Measurements from ENCODE around the gene STAT5B. TPM values are rescaled to one million over a fixed set of nuclear protein-coding genes. Genes with fewer than 3 reads are reported as not detected.
A peak's percentile ranks its signal among the peaks of the same experiment; 100 is the strongest.

The STAT5B gene
- total and polyA plus RNA-seq, 2 of the 8 experiments (the other 6 are each of a cell fraction or from before 2014, with no cell fraction given), result 35.3 to 52.6 TPM

DNA sequence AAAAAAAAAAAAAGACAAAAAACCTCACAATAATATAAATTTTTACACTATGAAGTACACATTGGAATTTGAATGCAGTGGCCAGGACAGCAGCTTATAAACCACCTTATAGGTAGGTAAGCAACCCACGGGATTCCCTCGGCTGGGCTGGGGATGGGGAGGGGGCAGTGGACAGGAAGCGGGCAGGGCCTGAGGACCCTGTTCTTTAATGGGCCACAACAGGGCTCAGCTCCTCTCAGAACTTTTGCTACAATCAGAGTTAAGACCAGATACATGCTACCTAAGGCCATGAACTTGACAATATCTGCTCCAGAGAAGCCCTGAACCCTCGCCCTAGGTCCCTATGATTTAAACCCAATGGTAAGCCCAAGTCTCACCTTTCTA lies 37.2 kb upstream of the STAT5B start:
- ChIA-PET POLR2A (ENCODE audit: partially characterized antibody) (interaction anchor here (0.5 to 4.5 kb wide), 6 partner anchors 15 to 672 kb away, joined by 3 to 23 read pairs (median 4); partner anchors contain the start of gene STAT5B), CTCF (ENCODE audit: partially characterized antibody) (interaction anchor here (0.7 to 24.6 kb wide), 17 partner anchors 9 to 293 kb away, joined by 3 to 542 read pairs (median 4); partner anchors contain the start of genes CAVIN1 and NKIRAS2)
- H3K79me2 ChIP-seq (ENCODE audit: control insufficient read depth in 1 of 2, insufficient read depth in 2 of 2, low read length in 2 of 2), result no peaks in the 10 kb centered on the region
- no peak for TF ChIP-seq PHF8 (conservative IDR thresholded peaks at IDR 0.05; ENCODE audit: low read depth, low read length)
- no peak for TF ChIP-seq POLR2A (IDR thresholded peaks at IDR 0.05; ENCODE audit: control extremely low read depth in 1 of 2, low read depth in 2 of 2, low read length in 2 of 2)
- no peak for TF ChIP-seq CHD2 (IDR thresholded peaks at IDR 0.05; ENCODE audit: low read length)
- TF ChIP-seq NRF1 (IDR thresholded peaks at IDR 0.05; ENCODE audit: low read depth, low read length), result no peak
- TF ChIP-seq KDM1A (IDR thresholded peaks at IDR 0.05; ENCODE audit: borderline replicate concordance, low read length), result no peak
- TF ChIP-seq GTF2F1 (IDR thresholded peaks at IDR 0.05; ENCODE audit: borderline replicate concordance, low read depth, low read length), result no peak
- no peak for TF ChIP-seq JUND (IDR thresholded peaks at IDR 0.05; ENCODE audit: low read length)
- TF ChIP-seq RNF2 (IDR thresholded peaks at IDR 0.05; ENCODE audit: borderline replicate concordance, low read depth, low read length, missing control alignments, poor library complexity, severe bottlenecking), result no peak
- TF ChIP-seq GABPA (IDR thresholded peaks at IDR 0.05; ENCODE audit: borderline replicate concordance, insufficient read depth, low read length), result no peak
- TF ChIP-seq, protein P1, sequence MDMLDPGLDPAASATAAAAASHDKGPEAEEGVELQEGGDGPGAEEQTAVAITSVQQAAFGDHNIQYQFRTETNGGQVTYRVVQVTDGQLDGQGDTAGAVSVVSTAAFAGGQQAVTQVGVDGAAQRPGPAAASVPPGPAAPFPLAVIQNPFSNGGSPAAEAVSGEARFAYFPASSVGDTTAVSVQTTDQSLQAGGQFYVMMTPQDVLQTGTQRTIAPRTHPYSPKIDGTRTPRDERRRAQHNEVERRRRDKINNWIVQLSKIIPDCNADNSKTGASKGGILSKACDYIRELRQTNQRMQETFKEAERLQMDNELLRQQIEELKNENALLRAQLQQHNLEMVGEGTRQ (IDR thresholded peaks at IDR 0.05; ENCODE audit: low read length), result no peak
- no peak for TF ChIP-seq CBX5 (IDR thresholded peaks at IDR 0.05; ENCODE audit: low read depth, low read length)
- no peak for TF ChIP-seq SIRT6 (IDR thresholded peaks at IDR 0.05; ENCODE audit: low read length)
- no peak for TF ChIP-seq BACH1 (IDR thresholded peaks at IDR 0.05; ENCODE audit: low read length)
- no peak for TF ChIP-seq SP4 (IDR thresholded peaks at IDR 0.05; ENCODE audit: low read length)

More for the DNA sequence above, 37.2 kb upstream of the STAT5B start:
- Histone ChIP-seq H3K56ac (replicated peaks; ENCODE audit: insufficient read length, low read depth, low read length) (no peak overlapping the region), H4K5ac (ENCODE audit: insufficient read length, low read depth, low read length) (no peak overlapping the region), H4K20me1 (replicated peaks in 1 of 2; ENCODE audit: control insufficient read depth in 1 of 2, insufficient read depth in 2 of 2, low read length in 2 of 2) (peaks cover 0 to 3% of the 10 kb centered on the region in 2 experiments), H2AFZ (ENCODE audit: low read length) (no peak overlapping the region), H3K27ac (ENCODE audit: low read depth, low read length) (no peak overlapping the region), H3K79me1 (ENCODE audit: low read depth, low read length) (no peaks in the 10 kb centered on the region; the same call in 1 of the 2 replicates), H2BK15ac (ENCODE audit: low read length) (no peak overlapping the region), H3K14ac (ENCODE audit: insufficient read length) (no peak overlapping the region), H3K4me1 (replicated peaks in 1 of 4; ENCODE audit: control insufficient read depth in 3 of 4, insufficient read depth in 4 of 4, low read length in 3 of 4) (peaks cover 5 to 20% (median 8%) of the 10 kb centered on the region in 4 experiments; a peak in 6 of 7 replicates), H3K9ac (replicated peaks in 1 of 4; ENCODE audit: extremely low read depth in 1 of 4, low read depth in 3 of 4, low read length in 3 of 4) (no peak overlapping the region; a peak in 1 of 7 replicates), H3K27me3 (replicated peaks in 1 of 4; ENCODE audit: control insufficient read depth in 3 of 4, extremely low read depth in 1 of 4, insufficient read depth in 3 of 4, low read length in 3 of 4) (no peaks in the 10 kb centered on the region), H2BK20ac (ENCODE audit: low read length) (no peak overlapping the region), H3K23me2 (ENCODE audit: low read depth, low read length) (no peaks in the 10 kb centered on the region), H3K23ac (ENCODE audit: insufficient read length) (no peak overlapping the region), H3K4me3 (ENCODE audit: extremely low read depth in 1 of 4, insufficient read depth in 2 of 4, low read depth in 3 of 4, low read length in 4 of 4) (no peak overlapping the region), H2BK5ac (ENCODE audit: low read depth, low read length) (no peak overlapping the region), H2AK5ac (ENCODE audit: low read depth, low read length) (no peak overlapping the region), H3K4ac (replicated peaks; ENCODE audit: insufficient read length, low read depth, low read length) (no peak overlapping the region), H3K4me2 (ENCODE audit: insufficient read depth in 1 of 2, low read depth in 2 of 2, low read length in 2 of 2) (no peak overlapping the region), H4K91ac (replicated peaks; ENCODE audit: insufficient read length, low read length) (no peak overlapping the region), H3K36me3 (ENCODE audit: control insufficient read depth in 2 of 4, insufficient read depth in 4 of 4, low read length in 3 of 4) (peaks cover 4 to 28% (median 24%) of the 10 kb centered on the region in 4 experiments; a peak in 6 of 8 replicates), H3K9me3 (ENCODE audit: insufficient read depth in 2 of 2, low read depth in 1 of 2, low read length in 1 of 2) (no peaks in the 10 kb centered on the region), H2BK12ac (ENCODE audit: low read depth, low read length) (peak overlapping the region; percentile 9; the same call in 1 of the 2 replicates), H4K8ac (ENCODE audit: extremely low read depth, insufficient read depth, low read length) (no peak overlapping the region), H2BK120ac (replicated peaks; ENCODE audit: low read depth, low read length) (no peak overlapping the region), H3K18ac (ENCODE audit: extremely low read depth, low read length) (no peak overlapping the region)
- FAIRE-seq (no peak), DNase-seq (ENCODE audit: low read depth in 1 of 2, low spot score in 2 of 2) (no peak)
- WGBS, 2 experiments (ENCODE audit: extremely low coverage in 1 of 2, insufficient coverage in 1 of 2, insufficient read length in 1 of 2, insufficient replicate concordance in 2 of 2, low coverage in 1 of 2, low lambda C conversion rate in 2 of 2, missing lambda C conversion rate in 1 of 2), result 77% methylated on average over 4 of the region's 4 CpGs; no CpG with 5 or more reads in 1 of the 2 experiments

Measured in H1 (cell line).